ENCODE results near the gene CISTR. TPM values are rescaled to one million over a fixed set of nuclear protein-coding genes. Genes with fewer than 3 reads are reported as not detected.

Gene CISTR
- total RNA-seq, 6 experiments from 2014 or later: not detected

GRCh38 chr12:53757101-53757770, 5.5 kb upstream of the CISTR start:
- intact Hi-C loops (cut with DNase I): no loop called here
- TF ChIP-seq POLR2A (IDR thresholded peaks at IDR 0.05): no peak
- TF ChIP-seq CTCF (IDR thresholded peaks at IDR 0.05): peak; percentile 87 to 98 (median 96)
- peak; percentile 90 to 98 (median 94) for ATAC-seq
- peak; percentile 85 to 89 (median 88) for DNase-seq
- WGBS (ENCODE audit: insufficient coverage, low coverage, low lambda C conversion rate, missing lambda C conversion rate): 20% methylated on average over 7 of the region's 17 CpGs
- no peak overlapping the region for H3K4me3 ChIP-seq
- H3K4me1 ChIP-seq: no peaks in the 10 kb centered on the region
- H3K27ac ChIP-seq: no peak overlapping the region
- H3K27me3 ChIP-seq: no peaks in the 10 kb centered on the region
- H3K36me3 ChIP-seq: no peaks in the 10 kb centered on the region
- no peaks in the 10 kb centered on the region for H3K9me3 ChIP-seq

GRCh38 chr12:53756300-53757100, 4.7 kb upstream of the CISTR start:
- no peak overlapping the region for H3K4me3 ChIP-seq

GRCh38 chr12:53755893-53756292, 4.1 kb upstream of the CISTR start:
- H3K4me1 ChIP-seq: peaks cover 0 to 10% (median 4%) of the 10 kb centered on the region in 4 donors
- no peaks in the 10 kb centered on the region for H3K36me3 ChIP-seq
- peaks cover 0 to 9% of the 10 kb centered on the region in 2 donors for H3K27me3 ChIP-seq
- WGBS (ENCODE audit: insufficient coverage, low coverage, low lambda C conversion rate, missing lambda C conversion rate): 59% methylated on average over 2 of the region's 3 CpGs
- intact Hi-C loops (cut with DNase I): no loop called here
- H3K4me3 ChIP-seq: no peak overlapping the region
- H3K27ac ChIP-seq: no peak overlapping the region
- ATAC-seq (no peak), DNase-seq (no peak)
- no peaks in the 10 kb centered on the region for H3K9me3 ChIP-seq
- no peak for TF ChIP-seq POLR2A (IDR thresholded peaks at IDR 0.05)
- no peak for TF ChIP-seq CTCF (IDR thresholded peaks at IDR 0.05)

More at GRCh38 chr12:53756300-53757100, 4.7 kb upstream of the CISTR start:
- no peaks in the 10 kb centered on the region for H3K36me3 ChIP-seq
- H3K27ac ChIP-seq: no peak overlapping the region
- TF ChIP-seq POLR2A (IDR thresholded peaks at IDR 0.05) (no peak), CTCF (IDR thresholded peaks at IDR 0.05) (no peak)
- H3K9me3 ChIP-seq: no peaks in the 10 kb centered on the region
- DNase-seq (no peak), ATAC-seq (peak in 3 of 4 donors; percentile 5 to 39 (median 17))
- intact Hi-C loops (cut with DNase I): no loop called here
- H3K27me3 ChIP-seq: peaks cover 0 to 3% of the 10 kb centered on the region in 2 donors
- H3K4me1 ChIP-seq: peaks cover 0 to 4% (median under 1%) of the 10 kb centered on the region in 4 donors
- WGBS (ENCODE audit: insufficient coverage, low coverage, low lambda C conversion rate, missing lambda C conversion rate): 71% methylated on average over 5 of the region's 5 CpGs

- 48% methylated on average over 4 of the region's 4 CpGs for WGBS (ENCODE audit: insufficient coverage, low coverage, low lambda C conversion rate, missing lambda C conversion rate)
- H3K4me1 ChIP-seq: peaks cover 0 to 13% (median 6%) of the 10 kb centered on the region in 4 donors
- no peaks in the 10 kb centered on the region for H3K9me3 ChIP-seq
- peaks cover 0 to 13% of the 10 kb centered on the region in 2 donors for H3K27me3 ChIP-seq
- TF ChIP-seq POLR2A (IDR thresholded peaks at IDR 0.05): no peak
- TF ChIP-seq CTCF (IDR thresholded peaks at IDR 0.05): no peak
- no peak for DNase-seq
- H3K4me3 ChIP-seq: no peak overlapping the region
- intact Hi-C loops (cut with DNase I): no loop called here
- H3K27ac ChIP-seq: no peak overlapping the region
- no peaks in the 10 kb centered on the region for H3K36me3 ChIP-seq
- no peak for ATAC-seq
Measured at GRCh38 chr12:53755451-53755891, 3.7 kb upstream of the CISTR start.
